GM15510 (cell line): ENCODE results near the gene CDC5L.

Experiments used
- POLR2A ChIP-seq: IDR thresholded peaks from 3 replicates; pipeline ENCODE4 v1.6.1; 2011; ENCODE audit warnings: borderline replicate concordance; ENCODE audit not compliant: insufficient read length; ENCODE audit errors: extremely low read depth

The CDC5L gene

DNA sequence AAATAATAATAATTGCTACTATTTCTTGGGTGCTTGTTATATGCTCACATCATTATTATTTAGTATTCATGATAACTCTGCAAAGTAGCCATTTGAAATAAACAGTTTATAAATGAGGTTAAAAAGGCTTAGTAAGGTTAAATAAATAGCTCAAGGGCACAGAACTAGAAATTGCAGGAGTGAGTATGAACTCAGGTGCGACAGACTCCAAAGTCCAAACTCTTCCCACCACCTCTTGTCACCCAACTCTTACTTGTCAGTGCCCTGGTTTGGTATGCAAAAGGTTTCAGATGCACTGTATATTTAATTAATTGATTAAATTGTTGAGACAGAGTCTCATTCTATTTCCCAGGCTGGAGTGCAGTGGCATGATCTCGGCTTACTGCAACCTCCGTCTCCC, 20.7 kb upstream of the CDC5L start:
- no peak for TF ChIP-seq POLR2A

DNA sequence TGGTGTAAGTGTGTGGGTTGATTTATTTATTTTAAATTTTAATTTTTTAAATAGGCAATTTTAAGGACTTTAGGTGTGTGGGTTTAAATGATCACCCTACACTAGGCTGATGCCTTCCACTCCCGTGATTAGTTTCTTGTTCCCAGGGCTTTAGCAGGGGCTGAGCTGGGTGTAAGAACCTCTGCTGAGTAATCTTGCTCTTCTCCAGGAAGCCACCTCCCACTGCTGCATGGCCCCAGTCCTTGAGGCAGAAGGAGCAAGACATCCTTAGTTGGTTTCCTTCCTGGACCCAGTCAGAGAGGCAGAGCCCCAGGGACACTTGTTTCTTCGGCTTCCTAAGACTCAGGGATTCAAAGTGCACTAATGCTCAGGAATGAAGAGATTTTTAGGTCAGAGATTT, 19.8 kb upstream of the CDC5L start:
- no peak for TF ChIP-seq POLR2A

DNA sequence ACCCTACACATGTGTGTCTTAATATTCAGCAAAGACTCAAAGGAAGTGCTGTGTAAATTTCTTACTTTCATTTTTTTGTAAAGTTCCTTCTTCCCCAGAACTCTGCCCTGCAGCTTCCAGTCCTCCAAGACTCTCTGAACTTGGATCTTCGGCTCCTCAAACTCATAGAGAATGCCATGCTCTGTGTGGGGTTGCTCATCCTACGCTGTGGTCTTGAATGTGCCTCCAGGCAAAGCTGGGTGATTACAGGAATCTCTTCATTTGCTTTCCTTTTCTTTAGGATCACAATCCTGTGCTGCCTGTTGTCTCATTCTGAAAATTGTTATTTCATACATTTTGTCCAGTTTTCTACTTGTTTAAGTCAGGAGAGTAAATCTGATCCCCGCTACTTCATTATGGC, 14.5 kb upstream of the CDC5L start:
- no peak for TF ChIP-seq POLR2A

DNA sequence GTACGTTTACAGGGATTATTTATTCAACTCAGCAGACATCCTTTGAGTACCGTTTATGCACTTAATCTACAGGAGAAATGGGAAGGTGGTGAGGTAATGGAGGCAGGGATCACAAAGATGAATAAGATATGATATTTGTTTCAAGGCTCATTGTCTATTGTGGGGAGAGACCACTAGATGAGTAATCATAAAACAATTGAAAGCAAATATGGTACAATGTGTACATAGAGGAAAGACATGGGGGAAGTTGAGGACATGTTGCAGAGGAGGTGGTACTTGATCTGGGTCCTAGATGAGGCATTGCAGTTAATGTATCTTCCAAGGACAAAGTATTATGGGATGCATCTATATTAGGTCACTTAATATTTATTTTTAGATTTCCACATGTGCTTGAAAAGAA, 13.7 kb upstream of the CDC5L start:
- TF ChIP-seq POLR2A, result no peak

DNA sequence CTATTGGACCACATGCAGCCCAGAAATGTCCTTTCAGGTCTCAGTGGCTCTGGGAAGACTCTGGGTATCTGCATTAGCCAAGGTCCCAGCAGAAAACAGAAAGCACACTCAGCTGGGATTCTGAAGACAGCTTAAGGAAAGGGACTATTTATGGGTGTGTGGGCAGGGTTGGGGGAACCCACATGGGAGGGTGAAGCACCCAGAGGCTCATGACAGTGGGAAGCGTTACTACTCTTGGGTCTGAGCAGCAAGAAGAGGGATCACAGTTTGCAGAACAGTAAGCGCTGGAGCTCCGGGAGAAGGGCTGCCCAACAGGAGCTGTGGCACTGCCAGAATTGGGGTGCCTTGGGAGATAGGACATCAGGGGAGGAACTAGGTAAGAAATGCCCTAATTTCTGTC, 12.4 kb upstream of the CDC5L start:
- no peak for TF ChIP-seq POLR2A

DNA sequence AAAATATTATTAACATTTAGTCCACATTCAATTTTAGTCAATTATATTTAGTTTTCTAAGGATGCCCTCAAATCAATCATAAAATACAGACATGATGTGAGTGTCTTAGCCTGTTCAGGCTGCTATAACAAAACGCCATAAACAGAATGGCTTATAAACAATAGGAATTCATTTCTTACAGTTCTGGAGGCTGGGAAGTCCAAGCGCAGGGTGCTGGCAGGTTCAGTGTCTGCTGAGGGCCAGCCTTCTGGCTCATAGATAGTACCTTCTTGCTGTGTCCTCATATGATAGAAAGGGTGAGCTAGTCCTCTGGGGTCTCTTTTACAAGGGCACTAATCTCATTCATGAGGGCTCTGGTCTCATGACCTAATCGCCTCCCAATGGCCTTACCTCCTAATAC, 10.0 kb upstream of the CDC5L start:
- no peak for TF ChIP-seq POLR2A

DNA sequence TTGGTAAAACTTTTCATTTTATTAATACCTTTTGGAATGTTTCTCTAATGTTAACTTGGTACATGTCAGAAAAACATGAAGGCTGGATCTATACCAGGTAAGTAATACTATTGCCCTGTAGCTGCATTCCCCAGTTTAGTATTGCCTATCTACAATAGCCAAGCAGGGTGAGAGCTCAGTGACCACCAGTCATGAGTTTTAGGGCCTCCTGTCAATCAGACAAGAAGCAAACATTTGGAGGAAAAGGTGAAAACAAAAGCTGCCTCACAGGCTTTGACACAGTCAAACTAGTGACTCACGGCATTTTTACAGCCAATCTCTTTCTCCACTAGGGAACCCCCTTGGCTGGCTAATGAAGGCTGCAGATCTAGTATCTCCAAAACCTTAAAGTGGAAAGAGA, 9.5 kb upstream of the CDC5L start:
- TF ChIP-seq POLR2A, result no peak

DNA sequence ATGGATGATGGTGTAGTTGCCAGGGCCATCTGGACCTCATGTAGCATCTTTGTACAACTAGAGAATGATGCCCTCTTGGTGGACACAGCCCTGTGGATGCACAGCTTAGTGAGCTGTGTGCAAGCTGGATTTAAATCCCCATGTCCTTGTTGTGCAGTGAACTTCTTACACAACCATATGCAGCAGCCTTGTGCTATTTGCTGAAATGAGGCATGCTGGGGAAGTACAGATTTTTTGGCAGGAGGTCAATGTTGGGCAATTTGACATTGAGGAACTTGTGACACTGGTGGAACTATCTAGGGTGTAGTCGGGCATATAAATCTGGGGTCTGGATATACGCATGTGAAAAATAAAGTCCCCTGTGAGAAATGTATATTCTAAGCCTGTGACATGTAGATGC, 5.8 kb upstream of the CDC5L start:
- TF ChIP-seq POLR2A, result no peak

DNA sequence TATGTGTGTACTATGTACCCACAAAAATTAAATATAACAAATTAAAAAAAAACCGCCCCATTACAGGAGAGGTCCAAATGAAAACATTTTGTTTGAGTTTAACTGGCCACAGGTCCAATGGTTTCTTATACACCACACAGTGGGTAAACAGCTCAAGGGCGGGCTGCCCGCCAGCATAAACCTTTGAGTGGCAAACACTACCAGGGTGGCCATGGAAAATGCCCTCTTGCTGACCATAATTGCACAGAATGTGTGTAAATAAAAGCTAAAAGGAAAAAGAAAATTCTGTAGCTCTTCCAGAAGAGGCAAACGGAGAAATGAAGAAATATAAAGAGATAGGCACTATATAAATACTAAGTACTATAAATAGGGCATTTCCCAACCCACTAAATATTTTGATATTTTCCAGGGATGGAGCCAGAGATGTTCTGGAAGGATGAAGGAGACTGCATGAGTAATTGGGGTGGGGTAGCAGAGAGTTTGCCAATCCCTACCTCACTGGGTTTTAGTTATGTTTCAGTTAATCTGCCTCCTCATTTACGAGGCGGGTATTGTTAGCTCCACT, 1.1 kb upstream of the CDC5L start:
- no peak for TF ChIP-seq POLR2A

DNA sequence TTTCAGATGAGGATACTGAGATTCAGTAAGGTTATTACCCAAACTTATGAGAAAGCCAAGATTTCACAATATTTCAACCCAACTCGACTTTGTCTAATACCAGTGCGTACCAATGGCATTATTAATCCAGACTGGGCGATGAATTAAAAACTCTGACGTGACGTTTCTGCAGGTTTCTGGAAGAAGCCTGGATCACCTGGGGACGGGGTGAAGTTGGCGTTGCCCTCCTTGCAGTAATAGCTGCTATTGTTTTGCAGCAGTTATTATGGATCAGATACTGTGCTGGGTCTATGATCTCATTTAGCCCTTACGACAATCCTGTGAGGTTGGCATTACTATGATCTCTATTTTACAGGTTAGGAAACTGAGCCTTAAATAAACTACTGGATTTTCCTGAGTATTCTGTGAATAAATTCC, 569 bp upstream of the CDC5L start:
- TF ChIP-seq POLR2A, result no peak

DNA sequence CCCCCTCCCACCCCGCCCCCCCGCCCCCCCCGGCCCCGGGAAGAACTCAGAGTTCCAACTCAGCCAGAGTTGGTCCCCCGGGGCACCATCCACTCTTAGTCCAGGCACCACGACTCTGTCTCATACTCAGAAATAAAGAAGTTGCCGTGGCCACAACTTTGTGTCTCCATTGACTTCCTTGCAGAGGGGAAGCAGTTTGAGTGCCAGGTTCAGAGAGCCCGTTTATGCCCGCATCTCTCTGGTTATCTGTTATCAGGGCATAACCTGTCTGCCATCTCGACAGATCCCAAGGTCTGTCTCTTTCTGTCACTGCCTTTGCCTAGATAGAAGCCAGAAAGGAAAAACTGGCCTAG, 605 bp downstream of the CDC5L start:
- no peak for TF ChIP-seq POLR2A

DNA sequence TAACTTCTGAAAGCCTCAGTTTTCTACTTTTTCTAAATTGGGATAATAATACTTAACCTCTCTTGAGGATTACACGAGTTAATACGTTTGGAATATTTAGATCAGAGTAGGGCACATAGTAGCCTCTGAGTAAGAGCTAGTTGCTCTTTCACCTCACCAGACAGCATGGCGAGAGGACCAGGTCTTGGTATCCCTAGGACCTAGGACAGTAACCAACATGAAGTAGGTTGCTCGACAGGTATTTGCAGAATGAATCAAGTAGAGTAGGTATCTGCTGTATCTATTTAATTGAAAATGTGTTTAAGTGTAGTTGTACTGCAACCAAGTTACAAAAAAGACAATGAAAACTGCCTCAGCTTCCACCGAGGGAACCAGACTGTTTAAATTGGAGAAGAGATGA, 1.4 kb downstream of the CDC5L start:
- TF ChIP-seq POLR2A, result no peak

DNA sequence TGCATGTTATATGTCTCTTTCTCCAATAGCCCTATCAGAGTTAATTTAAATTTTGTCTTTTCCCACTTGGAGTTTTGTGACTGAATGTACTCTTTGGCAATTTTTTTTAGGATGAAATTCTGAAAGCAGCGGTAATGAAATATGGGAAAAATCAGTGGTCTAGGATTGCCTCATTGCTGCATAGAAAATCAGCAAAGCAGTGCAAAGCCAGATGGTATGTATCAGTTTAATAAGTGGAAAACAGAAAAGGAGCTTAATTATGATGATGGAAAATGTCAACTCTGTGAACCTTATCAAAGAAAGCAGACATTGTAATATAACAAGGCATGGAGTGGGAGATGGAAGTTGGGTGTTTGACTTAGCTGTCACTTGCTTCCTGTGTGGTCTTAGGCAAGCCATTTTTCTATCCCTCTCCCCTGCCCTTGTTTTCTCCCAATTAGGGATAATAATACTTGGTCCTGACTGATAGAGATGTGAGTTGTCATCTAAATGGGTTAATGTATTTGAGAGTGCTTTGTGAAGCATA, 2.7 kb downstream of the CDC5L start:
- no peak for TF ChIP-seq POLR2A

DNA sequence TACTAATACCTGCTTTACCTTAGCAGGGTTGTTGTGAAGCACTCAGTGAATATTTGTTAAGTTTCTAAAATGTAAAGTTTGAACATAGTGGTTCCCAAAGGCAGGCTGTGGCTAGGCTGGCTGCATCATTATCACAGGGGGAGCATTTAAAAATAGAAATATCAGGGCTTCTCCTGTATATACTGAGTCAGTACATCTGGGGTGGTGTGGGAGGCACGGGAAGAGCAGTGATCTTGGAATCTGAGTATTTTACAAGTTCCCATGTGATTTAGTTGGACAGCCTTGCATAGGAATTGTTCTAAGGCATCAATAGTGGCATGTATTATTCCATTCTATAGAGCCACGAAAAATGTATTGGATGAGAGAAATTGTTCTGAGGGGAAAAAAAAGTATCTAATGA, 8.0 kb downstream of the CDC5L start:
- TF ChIP-seq POLR2A, result no peak

DNA sequence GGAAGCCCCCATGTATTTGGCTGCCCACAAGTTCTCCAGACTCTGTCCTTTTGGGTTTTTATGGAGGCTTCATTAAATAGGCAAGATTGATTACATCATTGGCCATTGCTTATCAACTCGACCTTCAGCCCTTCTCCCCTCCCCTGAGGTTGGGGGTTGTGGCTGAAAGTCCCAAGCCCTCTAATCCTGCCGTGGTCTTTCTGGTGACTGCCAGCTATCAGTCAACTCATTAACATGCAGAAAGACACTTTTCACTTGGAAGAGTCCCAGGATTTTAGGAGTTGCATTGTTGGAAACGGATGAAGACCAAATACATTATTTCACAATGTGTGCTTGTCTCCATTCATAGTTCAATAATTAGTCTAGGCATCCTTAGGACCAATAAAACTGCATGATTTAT, 9.5 kb downstream of the CDC5L start:
- TF ChIP-seq POLR2A, result no peak

DNA sequence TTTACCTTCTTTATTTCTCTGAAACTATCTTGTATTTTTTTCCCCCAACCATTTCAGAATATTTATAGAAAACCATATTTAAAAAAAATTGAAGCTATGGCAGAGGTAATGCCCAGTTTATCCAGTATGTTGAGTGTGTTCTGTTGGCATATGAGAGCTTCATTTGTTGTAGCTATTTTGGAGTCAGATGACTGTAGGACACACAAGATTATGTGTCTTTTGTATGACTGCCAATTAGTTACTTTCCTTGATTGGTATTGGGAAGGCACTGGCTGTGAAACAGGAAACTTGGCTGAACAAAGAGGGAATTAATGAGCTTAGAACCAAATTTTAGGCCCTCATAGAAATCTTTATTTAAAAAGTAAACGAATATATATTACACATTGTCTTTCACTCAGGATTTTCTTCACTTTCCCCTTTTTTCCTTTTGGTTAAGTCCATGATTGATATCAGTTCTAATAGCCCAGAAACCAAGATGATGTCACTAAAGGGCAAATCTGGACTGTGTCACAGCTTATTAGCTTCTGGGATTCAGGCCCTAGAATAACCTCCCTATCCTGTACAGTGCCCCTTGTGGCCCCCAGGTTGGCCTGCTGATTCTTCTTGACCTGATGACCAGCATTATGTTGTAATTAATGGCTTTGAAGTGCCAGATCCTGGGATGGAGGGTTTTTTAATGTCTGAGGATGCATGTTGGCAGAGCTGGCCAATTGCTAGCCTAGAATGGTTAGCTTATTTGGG, 10.1 kb downstream of the CDC5L start:
- no peak for TF ChIP-seq POLR2A

DNA sequence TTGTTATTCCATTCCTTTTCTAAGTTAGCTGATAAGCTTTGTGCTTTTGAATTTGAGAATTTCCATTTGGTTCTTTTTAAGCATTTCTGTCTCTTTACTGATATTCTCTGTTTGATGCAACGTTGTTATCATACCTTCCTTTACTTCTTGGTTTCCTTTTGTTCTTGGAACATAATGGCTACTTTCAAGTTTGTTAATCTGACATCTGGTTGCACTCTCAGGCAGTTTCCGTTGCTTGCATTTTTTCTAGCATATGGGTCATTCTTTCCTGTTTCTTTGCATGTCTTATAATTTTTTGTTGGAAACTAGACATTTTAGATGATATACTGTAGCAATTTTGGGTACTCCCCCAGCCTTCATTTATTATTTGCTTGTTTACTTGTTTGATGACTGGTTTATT, 12.5 kb downstream of the CDC5L start:
- TF ChIP-seq POLR2A, result no peak

DNA sequence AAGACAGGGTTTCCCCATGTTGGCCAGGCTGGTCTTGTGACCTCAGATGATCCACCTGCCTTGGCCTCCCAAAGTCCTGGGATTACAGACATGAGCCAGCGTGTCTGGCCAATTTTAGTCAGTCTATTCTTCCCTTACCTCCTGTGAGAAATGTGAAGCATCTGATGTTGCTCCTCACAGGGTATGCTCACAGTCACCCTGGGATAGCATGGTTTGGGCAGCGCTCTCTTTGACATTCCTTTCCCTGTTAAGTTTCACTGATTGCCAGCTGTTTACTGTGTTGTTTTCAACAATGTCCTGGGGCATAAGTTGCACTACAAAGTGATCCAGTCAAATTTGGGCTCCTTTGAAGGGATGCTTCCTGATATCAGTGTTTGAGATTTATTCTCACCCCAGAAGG, 13.1 kb downstream of the CDC5L start:
- TF ChIP-seq POLR2A, result no peak

DNA sequence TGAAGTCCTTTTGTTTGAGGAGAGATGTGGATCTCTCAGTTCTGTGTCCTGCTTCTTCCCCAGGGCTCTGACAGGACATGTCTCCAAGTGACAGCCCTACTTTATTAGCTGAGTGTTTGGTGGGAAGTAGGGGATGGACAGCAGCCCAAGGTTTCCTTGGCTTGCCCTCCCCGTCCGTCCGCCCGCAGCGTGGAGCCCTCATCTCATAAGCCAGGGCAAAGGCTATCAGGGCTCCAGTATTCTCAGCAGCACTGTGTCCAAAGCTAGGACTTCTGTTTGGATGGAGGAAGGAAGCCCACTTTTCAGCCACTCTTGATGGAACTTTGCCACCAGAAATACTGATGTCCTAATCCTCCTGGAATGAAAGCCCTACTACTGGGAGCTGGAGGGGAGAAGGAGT, 13.6 kb downstream of the CDC5L start:
- TF ChIP-seq POLR2A, result no peak
